Fibroblast of lung (primary cell): ENCODE data around the gene PRKCQ.

ENCODE experiments used
- EZH2 ChIP-seq: IDR thresholded peaks from 2 replicates; pipeline ENCODE4 v1.5.1; 2012; ENCODE audit warnings: low read length, control low read depth, mild to moderate bottlenecking; ENCODE audit errors: missing control alignments
- TF ChIP-seq, protein P1 (sequence below), 2 donors: IDR thresholded peaks in 1 of 2; conservative IDR thresholded peaks in 1 of 2; 1 replicate in 1 of 2; 2 replicates in 1 of 2; pipeline ENCODE4 v1.5.1; 2011 to 2012; ENCODE audit warnings: low read length in 2 of 2, control low read depth in 1 of 2, inconsistent platforms in 1 of 2, low read depth in 1 of 2, mild to moderate bottlenecking in 1 of 2

DNA sequence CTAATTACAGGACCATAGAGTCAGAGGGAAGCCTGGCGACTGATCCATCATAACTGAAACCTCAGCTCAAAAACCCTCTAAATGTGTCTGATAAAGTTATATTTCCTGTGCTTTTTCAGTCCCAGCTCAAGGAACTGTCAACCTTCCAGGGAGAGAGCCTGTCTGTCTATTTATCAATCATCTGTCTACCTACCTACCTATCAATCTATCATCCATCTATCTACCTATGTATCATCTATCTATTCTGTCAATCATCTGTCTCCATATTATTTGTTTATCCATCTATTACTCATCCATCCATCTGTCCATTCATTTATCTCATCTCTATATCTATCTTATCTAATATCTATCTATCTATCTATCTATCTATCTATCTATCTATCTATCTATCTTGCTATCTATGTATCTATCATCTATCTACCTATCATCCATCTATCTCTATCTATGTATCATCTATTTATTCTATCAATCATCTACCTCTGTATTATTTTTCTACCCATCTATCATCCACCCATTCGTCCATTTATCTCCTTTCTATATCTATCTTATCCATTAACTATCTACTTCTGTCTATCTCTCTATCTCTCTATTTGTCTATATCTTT, 161.4 kb downstream of the PRKCQ start:
- TF ChIP-seq EZH2: no peak
- TF ChIP-seq, protein P1, sequence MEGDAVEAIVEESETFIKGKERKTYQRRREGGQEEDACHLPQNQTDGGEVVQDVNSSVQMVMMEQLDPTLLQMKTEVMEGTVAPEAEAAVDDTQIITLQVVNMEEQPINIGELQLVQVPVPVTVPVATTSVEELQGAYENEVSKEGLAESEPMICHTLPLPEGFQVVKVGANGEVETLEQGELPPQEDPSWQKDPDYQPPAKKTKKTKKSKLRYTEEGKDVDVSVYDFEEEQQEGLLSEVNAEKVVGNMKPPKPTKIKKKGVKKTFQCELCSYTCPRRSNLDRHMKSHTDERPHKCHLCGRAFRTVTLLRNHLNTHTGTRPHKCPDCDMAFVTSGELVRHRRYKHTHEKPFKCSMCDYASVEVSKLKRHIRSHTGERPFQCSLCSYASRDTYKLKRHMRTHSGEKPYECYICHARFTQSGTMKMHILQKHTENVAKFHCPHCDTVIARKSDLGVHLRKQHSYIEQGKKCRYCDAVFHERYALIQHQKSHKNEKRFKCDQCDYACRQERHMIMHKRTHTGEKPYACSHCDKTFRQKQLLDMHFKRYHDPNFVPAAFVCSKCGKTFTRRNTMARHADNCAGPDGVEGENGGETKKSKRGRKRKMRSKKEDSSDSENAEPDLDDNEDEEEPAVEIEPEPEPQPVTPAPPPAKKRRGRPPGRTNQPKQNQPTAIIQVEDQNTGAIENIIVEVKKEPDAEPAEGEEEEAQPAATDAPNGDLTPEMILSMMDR (conservative IDR thresholded peaks at IDR 0.05 in 1 of 2, IDR thresholded peaks at IDR 0.05 in 1 of 2; ENCODE audit: low read depth in 1 of 2, low read length in 2 of 2): no peak
